Esophagus mucosa (tissue), 1 donor: Measurements from ENCODE around the gene KLHL26. TPM values are rescaled to one million over a fixed set of nuclear protein-coding genes. Genes with fewer than 3 reads are reported as not detected.

Experiments
- ATAC-seq: fragments of 200-7000 bp; cut with Tn5 transposase; one replicate; pipeline ENCODE4 v1.9.1; 2020
- total RNA-seq: library from RNA; stranded (reverse); gene quantifications from one replicate; pipeline ENCODE4 v1.2.4, GENCODE V29; 2023
- donor health status: DM: yes; HTN: yes; CAD: no.

Gene KLHL26
- total RNA-seq, 1 donor from 2014 or later = 5.6 TPM

GRCh38 chr19:18648973-18649315, 12.1 kb downstream of the KLHL26 start:
- no peak for ATAC-seq

- ATAC-seq = peak; percentile 15
Measured at GRCh38 chr19:18649371-18650020, 12.7 kb downstream of the KLHL26 start.

- no peak for ATAC-seq
Measured at GRCh38 chr19:18650021-18650390, 13.2 kb downstream of the KLHL26 start.

- ATAC-seq = peak; percentile 4
Measured at GRCh38 chr19:18650468-18651041, 13.7 kb downstream of the KLHL26 start.

GRCh38 chr19:18651300-18651699, 14.5 kb downstream of the KLHL26 start:
- ATAC-seq = no peak

GRCh38 chr19:18651733-18652132, 14.9 kb downstream of the KLHL26 start:
- no peak for ATAC-seq

- no peak for ATAC-seq
Measured at GRCh38 chr19:18653853-18654252, 17.0 kb downstream of the KLHL26 start.

- no peak for ATAC-seq
Measured at GRCh38 chr19:18654469-18654868, 17.6 kb downstream of the KLHL26 start.

- ATAC-seq = no peak
Measured at GRCh38 chr19:18655173-18655844, 18.5 kb downstream of the KLHL26 start.

- ATAC-seq = no peak
Measured at GRCh38 chr19:18656337-18657086, 19.7 kb downstream of the KLHL26 start.

- no peak for ATAC-seq
Measured at GRCh38 chr19:18657590-18658365, 20.9 kb downstream of the KLHL26 start.

GRCh38 chr19:18658366-18658855, 21.6 kb downstream of the KLHL26 start:
- no peak for ATAC-seq

GRCh38 chr19:18659281-18660050, 22.6 kb downstream of the KLHL26 start:
- ATAC-seq = no peak

GRCh38 chr19:18660051-18660910, 23.5 kb downstream of the KLHL26 start:
- peak; percentile 4 for ATAC-seq

GRCh38 chr19:18660939-18661670, 24.3 kb downstream of the KLHL26 start:
- no peak for ATAC-seq

- no peak for ATAC-seq
Measured at GRCh38 chr19:18662972-18663732, 26.3 kb downstream of the KLHL26 start.

- no peak for ATAC-seq
Measured at GRCh38 chr19:18663940-18664530, 27.2 kb downstream of the KLHL26 start.

- ATAC-seq = no peak
Measured at GRCh38 chr19:18665771-18666202, 29.0 kb downstream of the KLHL26 start.

- peak; percentile 6 for ATAC-seq
Measured at GRCh38 chr19:18666317-18666716, 29.5 kb downstream of the KLHL26 start.
